Measurements from ENCODE around the gene KRTAP4-1. TPM values are rescaled to one million over a fixed set of nuclear protein-coding genes. Genes with fewer than 3 reads are reported as not detected.

Gene KRTAP4-1
- total and polyA plus RNA-seq, 2 donors (not counting 3 experiments of a cell fraction or from before 2014, with no cell fraction given) = not detected

DNA sequence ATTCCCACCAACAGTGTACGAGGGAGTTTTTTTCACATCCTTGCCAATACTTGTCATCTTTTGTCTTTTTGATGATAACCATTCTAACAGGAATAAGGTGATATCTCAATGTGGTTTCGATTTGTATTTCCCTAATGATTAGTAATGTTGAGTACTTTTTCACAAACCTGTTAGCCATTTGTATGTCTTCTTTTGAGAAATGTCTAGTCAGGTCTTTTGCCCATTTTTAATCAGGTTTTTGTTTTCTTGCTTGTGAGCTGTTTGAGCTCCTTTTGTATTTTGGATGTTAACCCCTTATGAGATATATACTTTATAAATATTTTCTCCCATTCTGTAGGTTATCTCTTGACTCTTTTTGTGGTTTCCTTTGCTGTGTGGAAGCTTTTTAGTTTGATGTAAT, 33.2 kb downstream of the KRTAP4-1 start:
- Histone ChIP-seq H3K4me3 (replicated peaks in 1 of 3; ENCODE audit: insufficient read depth in 1 of 3, low read depth in 1 of 3, low read length in 3 of 3) (no peak overlapping the region), H3K9me3 (replicated peaks; ENCODE audit: control insufficient read depth, insufficient read depth, low read length) (no peaks in the 10 kb centered on the region), H3K36me3 (ENCODE audit: control insufficient read depth in 2 of 2, extremely low read depth in 1 of 2, insufficient read depth in 2 of 2, low read length in 2 of 2) (no peaks in the 10 kb centered on the region), H3K4me1 (ENCODE audit: control insufficient read depth, extremely low read depth, insufficient read depth, low read length) (no peaks in the 10 kb centered on the region), H3K9ac (replicated peaks; ENCODE audit: extremely low read depth, insufficient read depth, low read length) (no peak overlapping the region), H3K27me3 (ENCODE audit: control insufficient read depth in 2 of 2, insufficient read depth in 2 of 2, low read length in 2 of 2) (no peaks in the 10 kb centered on the region), H3K9me1 (replicated peaks; ENCODE audit: control insufficient read depth, extremely low read depth, insufficient read depth, low read length) (no peaks in the 10 kb centered on the region), H4K20me1 (replicated peaks; ENCODE audit: control insufficient read depth, extremely low read depth, insufficient read depth, low read length) (no peaks in the 10 kb centered on the region), H3K27ac (ENCODE audit: insufficient read depth, low read depth, low read length) (no peak overlapping the region), H3K4me2 (ENCODE audit: insufficient read depth, low read length) (no peak overlapping the region), H2AFZ (ENCODE audit: low read depth, low read length) (no peak overlapping the region), H3K79me2 (ENCODE audit: control insufficient read depth, insufficient read depth, low read length) (no peaks in the 10 kb centered on the region)
- ChIA-PET POLR2A (no interaction called here), CTCF (no interaction called here)
- no peak for TF ChIP-seq FOS (IDR thresholded peaks at IDR 0.05; ENCODE audit: borderline replicate concordance, insufficient read depth, low read length)
- TF ChIP-seq CTCF (IDR thresholded peaks at IDR 0.05; ENCODE audit: extremely low read depth in 1 of 2, insufficient read depth in 1 of 2, low read depth in 1 of 2, low read length in 2 of 2) = no peak
- TF ChIP-seq GATA2 (IDR thresholded peaks at IDR 0.05; ENCODE audit: insufficient read depth, insufficient read length, low read depth, low read length) = no peak
- no peak for TF ChIP-seq EZH2 (IDR thresholded peaks at IDR 0.05; ENCODE audit: borderline replicate concordance, low read depth, low read length, severe bottlenecking)
- TF ChIP-seq POLR2AphosphoS5 (IDR thresholded peaks at IDR 0.05; ENCODE audit: insufficient read depth, low read depth, low read length) = no peak
- no peak for TF ChIP-seq JUN (IDR thresholded peaks at IDR 0.05; ENCODE audit: borderline replicate concordance, insufficient read depth, insufficient read length, low read depth)
- TF ChIP-seq MYC (IDR thresholded peaks at IDR 0.05; ENCODE audit: low read depth, low read length) = no peak
- no peak for TF ChIP-seq POLR2A (IDR thresholded peaks at IDR 0.05; ENCODE audit: low read depth, low read length)
- TF ChIP-seq MAX (IDR thresholded peaks at IDR 0.05; ENCODE audit: insufficient read depth, insufficient read length) = no peak
- intact Hi-C loops (cut with micrococcal nuclease) = no loop called here
- FAIRE-seq (no peak), DNase-seq (ENCODE audit: low read depth, low spot score) (no peak)
- dilution Hi-C loops (cut with MboI; ENCODE audit: extremely low pct_ligation_motif_present, low sequenced_read_pairs) = no loop called here
- no TSS peak for BruUV-seq (replicated peaks)
